ENCODE data around the gene OGFRL1.

Gene OGFRL1

DNA sequence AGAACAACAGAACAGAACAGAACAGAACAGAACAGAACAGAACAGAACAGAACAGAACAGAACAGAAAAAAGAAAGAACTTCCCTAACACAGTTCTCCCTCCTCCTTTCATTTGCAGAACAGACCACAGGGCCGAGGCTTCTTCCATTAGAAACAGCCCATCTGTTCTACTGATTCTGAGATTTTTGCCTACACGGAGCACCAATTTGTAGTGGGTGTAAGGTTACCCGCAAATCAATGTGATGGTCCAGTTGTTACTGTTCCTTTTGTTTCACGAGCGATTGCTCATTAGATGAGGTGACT lies 734 bp upstream of the OGFRL1 start:
- peaks cover 12 to 29% of the 10 kb centered on the region in 2 donors for H3K4me1 ChIP-seq (ENCODE audit: control insufficient read depth in 1 of 2, insufficient read depth in 2 of 2, low read length in 2 of 2)

GRCh38 chr6:71289039-71289801 lies 609 bp downstream of the OGFRL1 start:
- Histone ChIP-seq H3K4me1 (ENCODE audit: control insufficient read depth in 1 of 2, insufficient read depth in 2 of 2, low read length in 2 of 2) (peaks cover 12 to 33% of the 10 kb centered on the region in 2 donors), H3K9me3 (ENCODE audit: control insufficient read depth in 1 of 2, low read length in 2 of 2) (no peaks in the 10 kb centered on the region), H3K27me3 (ENCODE audit: low read depth, low read length) (no peaks in the 10 kb centered on the region), H3K4me3 (ENCODE audit: low read depth in 1 of 2, low read length in 2 of 2) (peak overlapping the region; percentile 43 to 94), H3K36me3 (ENCODE audit: control insufficient read depth in 1 of 2, insufficient read depth in 2 of 2, low read length in 2 of 2) (peaks cover 0 to 4% of the 10 kb centered on the region in 2 donors), H3K27ac (ENCODE audit: low read length) (no peak overlapping the region)

More for the DNA sequence above, 734 bp upstream of the OGFRL1 start:
- H3K4me3 ChIP-seq (ENCODE audit: low read depth in 1 of 2, low read length in 2 of 2), result peak overlapping the region; percentile 26 to 94
- peak overlapping the region; percentile 11 for H3K27ac ChIP-seq (ENCODE audit: low read length)
- no peaks in the 10 kb centered on the region for H3K27me3 ChIP-seq (ENCODE audit: low read depth, low read length)
- no peaks in the 10 kb centered on the region for H3K9me3 ChIP-seq (ENCODE audit: control insufficient read depth in 1 of 2, low read length in 2 of 2)
- H3K36me3 ChIP-seq (ENCODE audit: control insufficient read depth in 1 of 2, insufficient read depth in 2 of 2, low read length in 2 of 2), result no peaks in the 10 kb centered on the region

- Histone ChIP-seq H3K9me3 (ENCODE audit: control insufficient read depth in 1 of 2, low read length in 2 of 2) (no peaks in the 10 kb centered on the region), H3K4me1 (ENCODE audit: control insufficient read depth in 1 of 2, insufficient read depth in 2 of 2, low read length in 2 of 2) (peaks cover 12 to 37% of the 10 kb centered on the region in 2 donors), H3K27ac (ENCODE audit: low read length) (no peak overlapping the region), H3K36me3 (ENCODE audit: control insufficient read depth in 1 of 2, insufficient read depth in 2 of 2, low read length in 2 of 2) (peaks cover 0 to 6% of the 10 kb centered on the region in 2 donors), H3K27me3 (ENCODE audit: low read depth, low read length) (no peaks in the 10 kb centered on the region), H3K4me3 (ENCODE audit: low read depth in 1 of 2, low read length in 2 of 2) (peak overlapping the region; percentile 43 to 94)
Measured at GRCh38 chr6:71289802-71290175, 1.2 kb downstream of the OGFRL1 start.

DNA sequence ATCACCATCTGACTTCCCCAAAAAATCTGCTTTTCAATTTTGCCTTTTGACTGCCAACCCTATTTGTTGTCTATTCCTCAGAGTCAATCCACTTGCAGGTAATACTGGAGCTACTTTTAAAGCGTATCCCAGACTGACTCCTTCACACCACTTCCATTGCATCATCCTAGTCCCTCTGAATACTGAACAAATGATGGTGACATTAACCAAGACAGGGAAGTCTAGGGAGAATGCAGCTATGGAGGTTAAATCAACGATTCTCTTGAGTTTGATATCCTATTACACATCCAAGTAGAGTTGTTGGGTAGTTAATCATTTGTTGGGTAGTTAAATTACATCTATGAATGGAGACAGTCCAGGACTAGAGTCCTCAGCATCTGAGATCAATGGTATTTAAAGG lies 2.0 kb downstream of the OGFRL1 start:
- H3K4me1 ChIP-seq (ENCODE audit: control insufficient read depth in 1 of 2, insufficient read depth in 2 of 2, low read length in 2 of 2), result peaks cover 12 to 37% of the 10 kb centered on the region in 2 donors
- peak overlapping the region; percentile 43 to 94 for H3K4me3 ChIP-seq (ENCODE audit: low read depth in 1 of 2, low read length in 2 of 2)
- H3K9me3 ChIP-seq (ENCODE audit: control insufficient read depth in 1 of 2, low read length in 2 of 2), result no peaks in the 10 kb centered on the region
- H3K36me3 ChIP-seq (ENCODE audit: control insufficient read depth in 1 of 2, insufficient read depth in 2 of 2, low read length in 2 of 2), result peaks cover 0 to 9% of the 10 kb centered on the region in 2 donors
- H3K27ac ChIP-seq (ENCODE audit: low read length), result peak overlapping the region; percentile 16
- no peaks in the 10 kb centered on the region for H3K27me3 ChIP-seq (ENCODE audit: low read depth, low read length)

DNA sequence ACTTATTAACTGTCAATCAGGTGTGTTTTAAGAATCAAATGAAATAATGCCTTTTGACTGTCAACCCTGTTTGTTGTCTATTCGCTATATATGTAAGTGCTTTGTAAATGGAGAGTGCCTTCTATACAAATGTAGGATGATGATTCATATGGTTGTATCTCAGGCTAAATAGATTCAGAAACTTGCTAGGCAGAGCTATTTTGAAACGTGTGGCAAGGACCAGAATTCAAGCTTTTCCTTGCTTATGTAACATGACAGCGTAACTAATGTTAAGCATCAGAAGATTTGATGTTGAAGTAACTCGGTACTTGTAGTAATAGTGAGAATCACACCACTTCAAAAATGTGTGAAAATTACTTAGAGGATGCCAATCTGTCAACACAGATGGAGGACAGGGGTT lies 3.4 kb downstream of the OGFRL1 start:
- H3K9me3 ChIP-seq (ENCODE audit: control insufficient read depth in 1 of 2, low read length in 2 of 2), result no peaks in the 10 kb centered on the region
- no peak overlapping the region for H3K4me3 ChIP-seq (ENCODE audit: low read depth in 1 of 2, low read length in 2 of 2)
- H3K27me3 ChIP-seq (ENCODE audit: low read depth, low read length), result no peaks in the 10 kb centered on the region
- H3K4me1 ChIP-seq (ENCODE audit: control insufficient read depth in 1 of 2, insufficient read depth in 2 of 2, low read length in 2 of 2), result peaks cover 12 to 36% of the 10 kb centered on the region in 2 donors
- no peak overlapping the region for H3K27ac ChIP-seq (ENCODE audit: low read length)
- H3K36me3 ChIP-seq (ENCODE audit: control insufficient read depth in 1 of 2, insufficient read depth in 2 of 2, low read length in 2 of 2), result peaks cover 0 to 9% of the 10 kb centered on the region in 2 donors

DNA sequence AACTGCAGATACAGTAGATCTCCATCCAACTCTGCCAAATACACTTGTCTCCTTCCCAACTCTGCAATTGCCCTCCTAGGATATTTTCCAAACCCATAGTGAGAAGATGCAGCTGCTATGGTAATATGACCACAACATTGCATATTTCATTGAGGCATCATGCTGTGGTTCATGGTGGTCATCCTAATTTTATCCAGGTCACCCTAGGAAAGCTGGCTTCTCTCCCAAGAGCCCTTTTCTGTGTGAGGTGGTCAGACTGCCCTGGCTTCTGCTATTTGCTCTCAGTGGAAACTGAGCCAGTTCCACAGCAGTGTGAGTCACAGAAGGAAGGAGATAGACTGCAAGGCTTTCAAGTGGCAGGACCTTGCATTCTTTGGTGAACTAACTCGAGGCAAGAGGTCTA lies 5.5 kb downstream of the OGFRL1 start:
- Histone ChIP-seq H3K36me3 (ENCODE audit: control insufficient read depth in 1 of 2, insufficient read depth in 2 of 2, low read length in 2 of 2) (peaks cover 0 to 9% of the 10 kb centered on the region in 2 donors), H3K4me3 (ENCODE audit: low read depth in 1 of 2, low read length in 2 of 2) (no peak overlapping the region), H3K27ac (ENCODE audit: low read length) (no peak overlapping the region), H3K27me3 (ENCODE audit: low read depth, low read length) (no peaks in the 10 kb centered on the region), H3K9me3 (ENCODE audit: control insufficient read depth in 1 of 2, low read length in 2 of 2) (no peaks in the 10 kb centered on the region), H3K4me1 (ENCODE audit: control insufficient read depth in 1 of 2, insufficient read depth in 2 of 2, low read length in 2 of 2) (peaks cover 12 to 24% of the 10 kb centered on the region in 2 donors)

- H3K36me3 ChIP-seq (ENCODE audit: control insufficient read depth in 1 of 2, insufficient read depth in 2 of 2, low read length in 2 of 2), result peaks cover 6 to 13% of the 10 kb centered on the region in 2 donors
- H3K4me3 ChIP-seq (ENCODE audit: low read depth in 1 of 2, low read length in 2 of 2), result no peak overlapping the region
- peaks cover 0 to 8% of the 10 kb centered on the region in 2 donors for H3K4me1 ChIP-seq (ENCODE audit: control insufficient read depth in 1 of 2, insufficient read depth in 2 of 2, low read length in 2 of 2)
- no peaks in the 10 kb centered on the region for H3K27me3 ChIP-seq (ENCODE audit: low read depth, low read length)
- no peaks in the 10 kb centered on the region for H3K9me3 ChIP-seq (ENCODE audit: control insufficient read depth in 1 of 2, low read length in 2 of 2)
- H3K27ac ChIP-seq (ENCODE audit: low read length), result no peak overlapping the region
Measured at GRCh38 chr6:71298459-71298858, 9.8 kb downstream of the OGFRL1 start.

DNA sequence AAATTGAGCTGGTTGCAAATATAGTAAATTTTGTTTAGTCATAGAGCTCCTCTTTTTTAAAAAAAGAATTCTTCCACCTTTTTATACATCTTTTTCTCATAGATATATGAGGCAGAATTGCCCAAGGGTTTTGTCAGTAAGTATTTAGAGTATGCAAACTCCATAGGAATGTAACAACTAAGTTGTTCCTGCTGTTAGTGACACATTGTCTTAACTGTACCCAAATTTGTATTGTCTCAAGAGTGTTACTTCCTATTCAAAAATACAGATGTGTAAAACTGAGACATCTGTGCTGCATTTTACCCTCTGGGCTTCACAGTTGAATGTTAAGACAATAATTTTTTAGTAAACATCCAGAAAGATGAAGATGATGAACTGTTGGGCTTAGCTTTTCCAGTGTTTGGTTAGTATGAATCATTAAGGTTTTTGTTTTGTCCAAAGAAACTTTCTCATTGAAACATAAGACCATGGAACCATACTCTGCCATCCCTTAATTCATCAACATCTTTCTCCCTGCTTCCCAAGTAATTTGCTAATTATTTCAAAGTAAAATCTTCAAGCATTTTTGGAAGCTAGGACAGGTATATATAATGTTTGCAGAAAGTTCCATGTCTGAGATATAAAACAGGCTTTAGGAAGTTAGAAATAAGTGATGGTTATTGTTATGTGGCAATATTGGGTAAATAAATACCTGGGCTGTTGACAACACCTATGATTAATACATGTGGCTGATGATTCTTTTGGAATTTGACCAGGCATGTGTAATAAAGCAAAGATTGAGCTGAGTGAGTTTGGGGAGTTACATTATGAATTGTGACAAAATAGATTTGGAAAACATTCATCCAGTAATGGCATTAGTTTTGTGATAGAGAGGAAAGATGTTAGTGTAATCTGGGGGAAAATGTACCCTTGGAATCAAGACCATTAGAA lies 11.2 kb downstream of the OGFRL1 start:
- H3K27ac ChIP-seq (ENCODE audit: low read length), result no peak overlapping the region
- H3K4me3 ChIP-seq (ENCODE audit: low read depth in 1 of 2, low read length in 2 of 2), result no peak overlapping the region
- no peaks in the 10 kb centered on the region for H3K27me3 ChIP-seq (ENCODE audit: low read depth, low read length)
- H3K36me3 ChIP-seq (ENCODE audit: control insufficient read depth in 1 of 2, insufficient read depth in 2 of 2, low read length in 2 of 2), result peaks cover 6 to 8% of the 10 kb centered on the region in 2 donors
- no peaks in the 10 kb centered on the region for H3K9me3 ChIP-seq (ENCODE audit: control insufficient read depth in 1 of 2, low read length in 2 of 2)
- H3K4me1 ChIP-seq (ENCODE audit: control insufficient read depth in 1 of 2, insufficient read depth in 2 of 2, low read length in 2 of 2), result no peaks in the 10 kb centered on the region

DNA sequence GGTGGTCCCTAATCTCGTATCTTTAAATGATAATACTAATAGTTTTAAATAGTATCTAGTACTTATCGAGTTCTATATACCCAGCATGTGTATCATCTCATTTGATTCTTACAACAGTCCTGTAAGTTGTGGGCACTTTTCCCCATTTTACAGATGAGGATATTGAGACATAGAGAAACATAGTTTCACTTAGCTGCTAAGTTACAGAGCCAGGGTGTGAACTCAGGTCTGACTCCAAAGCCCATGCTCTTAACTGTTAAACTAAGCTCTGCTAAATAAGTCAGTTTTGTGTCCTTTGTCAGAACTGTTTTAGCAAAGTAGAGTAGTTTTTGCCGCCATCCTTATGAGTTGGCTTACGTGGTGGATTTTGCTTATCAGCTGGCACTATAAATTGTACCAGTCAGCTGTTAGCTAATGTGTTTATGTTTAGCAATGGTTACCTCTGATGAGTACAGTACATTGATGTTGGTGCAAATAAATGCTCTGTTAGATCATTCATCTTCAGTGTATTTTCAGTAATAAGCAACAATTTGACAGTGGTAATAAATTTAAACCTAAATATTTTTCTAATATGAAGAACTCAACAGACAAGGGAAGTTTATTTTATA lies 12.1 kb downstream of the OGFRL1 start:
- no peak overlapping the region for H3K4me3 ChIP-seq (ENCODE audit: low read depth in 1 of 2, low read length in 2 of 2)
- no peaks in the 10 kb centered on the region for H3K9me3 ChIP-seq (ENCODE audit: control insufficient read depth in 1 of 2, low read length in 2 of 2)
- H3K4me1 ChIP-seq (ENCODE audit: control insufficient read depth in 1 of 2, insufficient read depth in 2 of 2, low read length in 2 of 2), result no peaks in the 10 kb centered on the region
- H3K36me3 ChIP-seq (ENCODE audit: control insufficient read depth in 1 of 2, insufficient read depth in 2 of 2, low read length in 2 of 2), result peaks cover 4 to 6% of the 10 kb centered on the region in 2 donors
- H3K27me3 ChIP-seq (ENCODE audit: low read depth, low read length), result no peaks in the 10 kb centered on the region
- H3K27ac ChIP-seq (ENCODE audit: low read length), result no peak overlapping the region

- Histone ChIP-seq H3K36me3 (ENCODE audit: control insufficient read depth in 1 of 2, insufficient read depth in 2 of 2, low read length in 2 of 2) (peaks cover 4 to 6% of the 10 kb centered on the region in 2 donors), H3K9me3 (ENCODE audit: control insufficient read depth in 1 of 2, low read length in 2 of 2) (no peaks in the 10 kb centered on the region), H3K4me3 (ENCODE audit: low read depth in 1 of 2, low read length in 2 of 2) (no peak overlapping the region), H3K27ac (ENCODE audit: low read length) (no peak overlapping the region), H3K27me3 (ENCODE audit: low read depth, low read length) (no peaks in the 10 kb centered on the region), H3K4me1 (ENCODE audit: control insufficient read depth in 1 of 2, insufficient read depth in 2 of 2, low read length in 2 of 2) (no peaks in the 10 kb centered on the region)
Measured at GRCh38 chr6:71301546-71301945, 12.9 kb downstream of the OGFRL1 start.

DNA sequence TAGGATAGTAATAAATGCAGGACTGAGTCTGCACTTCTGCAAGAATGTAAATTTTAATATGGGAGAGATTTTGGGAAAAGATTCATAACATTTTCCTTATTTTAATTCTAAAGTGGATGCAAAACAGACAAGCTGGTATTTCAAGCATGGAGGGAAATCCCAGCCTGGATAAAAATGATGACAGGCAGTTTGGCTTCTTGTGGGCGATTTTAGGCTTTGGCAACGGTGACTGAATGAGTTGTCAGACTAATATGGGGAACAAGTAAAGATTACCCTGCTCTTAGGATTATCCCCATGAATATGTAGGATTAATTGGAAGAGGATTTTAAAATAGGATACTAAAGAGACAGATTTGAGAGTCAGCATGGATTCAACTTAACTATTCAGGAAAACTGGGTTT lies 21.0 kb downstream of the OGFRL1 start:
- H3K27ac ChIP-seq (ENCODE audit: low read length), result no peak overlapping the region
- H3K4me1 ChIP-seq (ENCODE audit: control insufficient read depth in 1 of 2, insufficient read depth in 2 of 2, low read length in 2 of 2), result no peaks in the 10 kb centered on the region
- no peaks in the 10 kb centered on the region for H3K27me3 ChIP-seq (ENCODE audit: low read depth, low read length)

More for the DNA sequence above, 21.0 kb downstream of the OGFRL1 start:
- Histone ChIP-seq H3K9me3 (ENCODE audit: control insufficient read depth in 1 of 2, low read length in 2 of 2) (no peaks in the 10 kb centered on the region), H3K36me3 (ENCODE audit: control insufficient read depth in 1 of 2, insufficient read depth in 2 of 2, low read length in 2 of 2) (no peaks in the 10 kb centered on the region), H3K4me3 (ENCODE audit: low read depth in 1 of 2, low read length in 2 of 2) (no peak overlapping the region)

All from muscle layer of duodenum (tissue), 2 donors.